Mucosa of descending colon (tissue), 3 donors: ENCODE data around the gene MOB3B. TPM values are rescaled to one million over a fixed set of nuclear protein-coding genes. Genes with fewer than 3 reads are reported as not detected.

ENCODE experiments used
- ATAC-seq: fragments of 200-7000 bp; cut with Tn5 transposase; one replicate; pipeline ENCODE4 v1.9.1; 2020; ENCODE audit warnings: mild to moderate bottlenecking, moderate library complexity
- DNase-seq, 3 donors: peaks; one replicate each; pipeline ENCODE4 v3.0.0-alpha.2; 2020
- H3K36me3 ChIP-seq: fragments of 200-600 bp; one replicate; pipeline ENCODE4 v1.8.0; 2021; ENCODE audit warnings: low read depth, mild to moderate bottlenecking
- H3K4me1 ChIP-seq: fragments of 200-600 bp; one replicate; pipeline ENCODE4 v1.8.0; 2021; ENCODE audit warnings: low read depth, mild to moderate bottlenecking
- H3K4me3 ChIP-seq: fragments of 200-600 bp; one replicate; pipeline ENCODE4 v1.8.0; 2021; ENCODE audit warnings: mild to moderate bottlenecking
- H3K9me3 ChIP-seq: fragments of 200-600 bp; one replicate; pipeline ENCODE4 v1.8.0; 2021; ENCODE audit warnings: mild to moderate bottlenecking
- CTCF ChIP-seq: fragments of 200-600 bp; IDR thresholded peaks from one replicate; pipeline ENCODE4 v1.8.0; 2022; ENCODE audit warnings: antibody characterized with exemption, mild to moderate bottlenecking
- intact Hi-C, 2 donors: fragments of 100-400 bp; cut with DNase I in 1 of 2; cut with micrococcal nuclease in 1 of 2; formaldehyde crosslinking; loops; one replicate each; pipeline versions ENCODE4 v1.11.0 to v1.11.1; 2022; cut with DNase I, micrococcal nuclease
- total RNA-seq, 3 donors: library from RNA; stranded (reverse); fragmentation: NEBNext Ultra II Directional in 2 of 3; extraction: Animal tissue kit (Norgen Biotek cat#: 25700) in 2 of 3; gene quantifications; one replicate each; pipeline versions ENCODE4 v1.2.1 to v1.2.4, GENCODE V29; 2021 to 2023
- donor health status: DM: no; HTN: no; CAD: no; lungs with moderate emphysema.
- donor health status: DM: no; HTN: no; CAD: no.
- donor health status: DM: no; HTN: yes; CAD: no.

Gene MOB3B
- total RNA-seq, 3 donors from 2014 or later, result 34.6 to 57.5 (median 41.7) TPM

GRCh38 chr9:27413511-27414219 is 115.9 kb downstream of the MOB3B start:
- Histone ChIP-seq H3K9me3 (no peaks in the 10 kb centered on the region), H3K36me3 (no peaks in the 10 kb centered on the region), H3K4me1 (peaks cover 11% of the 10 kb centered on the region), H3K4me3 (no peak overlapping the region)
- DNase-seq (no peak), ATAC-seq (peak; percentile 37)
- TF ChIP-seq CTCF, result no peak
- intact Hi-C loops, result no loop called here

DNA sequence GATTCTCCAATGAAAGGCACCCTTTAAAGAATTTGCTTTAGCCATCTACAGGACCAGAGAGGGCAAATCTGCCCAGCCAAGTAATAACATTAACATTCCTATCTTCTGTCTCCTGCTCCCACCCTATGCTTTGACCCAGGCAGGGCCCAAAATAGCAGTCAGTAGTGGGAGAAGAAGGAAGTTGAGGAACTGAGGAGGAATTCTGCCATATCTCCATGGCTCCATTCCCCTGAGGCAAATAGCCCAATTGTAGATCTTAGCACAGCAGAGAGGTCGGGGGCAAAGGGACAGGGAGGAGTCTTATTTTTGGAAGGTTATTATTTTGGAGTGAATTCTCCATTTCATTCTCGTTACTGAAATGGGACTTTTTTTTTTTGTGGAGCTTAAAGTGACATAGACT is 116.7 kb downstream of the MOB3B start:
- no peak for ATAC-seq
- Histone ChIP-seq H3K9me3 (no peaks in the 10 kb centered on the region), H3K4me3 (no peak overlapping the region), H3K36me3 (no peaks in the 10 kb centered on the region), H3K4me1 (peaks cover 13% of the 10 kb centered on the region)
- intact Hi-C loops, result no loop called here
- no peak for DNase-seq
- no peak for TF ChIP-seq CTCF

DNA sequence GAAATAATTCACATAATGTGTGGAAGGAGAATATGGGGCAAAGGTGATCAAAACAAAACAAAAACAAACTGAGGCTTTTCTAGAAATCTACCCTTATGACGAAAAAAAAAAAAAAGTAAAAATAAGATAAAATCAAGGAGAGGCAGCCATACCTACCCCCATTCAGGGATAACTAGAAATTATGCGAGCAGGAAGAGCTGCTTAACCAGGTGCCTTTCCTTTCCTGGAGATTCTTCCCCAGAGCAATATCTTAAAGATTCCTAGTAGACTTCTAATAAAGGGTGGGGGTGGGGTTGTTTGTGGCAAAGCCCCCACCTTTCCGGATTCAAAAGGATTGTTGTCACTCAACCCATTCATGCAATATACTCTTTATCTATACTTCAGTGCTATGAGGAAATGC is 117.5 kb downstream of the MOB3B start:
- DNase-seq, result no peak
- ATAC-seq, result no peak
- H3K36me3 ChIP-seq, result no peaks in the 10 kb centered on the region
- H3K4me3 ChIP-seq, result no peak overlapping the region
- H3K9me3 ChIP-seq, result no peaks in the 10 kb centered on the region
- TF ChIP-seq CTCF, result no peak
- H3K4me1 ChIP-seq, result peaks cover 20% of the 10 kb centered on the region
- intact Hi-C loops, result no loop called here

DNA sequence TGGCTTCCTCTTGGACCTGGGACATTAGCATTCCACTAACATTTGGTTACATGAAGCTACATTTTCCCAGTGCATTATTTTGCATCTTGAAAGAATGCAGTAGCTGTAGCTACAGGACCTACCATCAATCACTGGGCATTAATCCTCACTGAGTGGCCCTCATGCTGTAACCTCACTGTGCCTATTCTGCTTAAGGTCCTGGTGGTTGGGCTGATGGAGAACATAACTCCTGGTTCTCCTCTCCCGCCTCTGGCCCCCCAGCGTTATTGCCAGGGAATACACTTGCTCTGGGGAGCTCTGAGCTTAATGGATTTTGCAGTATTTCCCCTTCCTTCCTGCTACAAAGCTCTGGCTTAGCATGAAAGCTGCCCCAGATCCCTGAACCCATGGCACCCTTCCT is 121.1 kb downstream of the MOB3B start:
- no peak for ATAC-seq

GRCh38 chr9:27408001-27408400 is 121.6 kb downstream of the MOB3B start:
- peak; percentile 17 for ATAC-seq

More for the DNA sequence above, 121.1 kb downstream of the MOB3B start:
- DNase-seq, result no peak
- Histone ChIP-seq H3K9me3 (no peaks in the 10 kb centered on the region), H3K4me1 (peaks cover 18% of the 10 kb centered on the region), H3K4me3 (no peak overlapping the region), H3K36me3 (no peaks in the 10 kb centered on the region)
- TF ChIP-seq CTCF, result no peak
- intact Hi-C loops, result no loop called here

More at GRCh38 chr9:27408001-27408400, 121.6 kb downstream of the MOB3B start:
- no peaks in the 10 kb centered on the region for H3K9me3 ChIP-seq
- no peak overlapping the region for H3K4me3 ChIP-seq
- H3K4me1 ChIP-seq, result peaks cover 13% of the 10 kb centered on the region
- H3K36me3 ChIP-seq, result no peaks in the 10 kb centered on the region
- no peak for DNase-seq
- intact Hi-C loops, result no loop called here
- TF ChIP-seq CTCF, result no peak
